ENCODE measurements around the gene RHOBTB1.

GRCh38 chr10:60834401-60834800 lies 109.6 kb downstream of the RHOBTB1 start:
- TF ChIP-seq TARDBP (IDR thresholded peaks at IDR 0.05) (no peak), SUZ12 (IDR thresholded peaks at IDR 0.05) (no peak), ELF4 (IDR thresholded peaks at IDR 0.05) (no peak), PKNOX1 (IDR thresholded peaks at IDR 0.05) (no peak), FOXK2 (IDR thresholded peaks at IDR 0.05) (no peak), LEF1 (IDR thresholded peaks at IDR 0.05; ENCODE audit: borderline replicate concordance) (no peak), FOXM1 (IDR thresholded peaks at IDR 0.05; ENCODE audit: borderline replicate concordance) (no peak)
